Measurements from ENCODE around the gene LRRTM4. TPM values are rescaled to one million over a fixed set of nuclear protein-coding genes. Genes with fewer than 3 reads are reported as not detected.
"Not testable (repeated sequence)": the region's sequence is repeated elsewhere in the genome, so short reads cannot be mapped to it uniquely, and the experiment has no call there.

Gene LRRTM4
- total and polyA plus RNA-seq, 4 experiments from 2014 or later, result not detected

DNA sequence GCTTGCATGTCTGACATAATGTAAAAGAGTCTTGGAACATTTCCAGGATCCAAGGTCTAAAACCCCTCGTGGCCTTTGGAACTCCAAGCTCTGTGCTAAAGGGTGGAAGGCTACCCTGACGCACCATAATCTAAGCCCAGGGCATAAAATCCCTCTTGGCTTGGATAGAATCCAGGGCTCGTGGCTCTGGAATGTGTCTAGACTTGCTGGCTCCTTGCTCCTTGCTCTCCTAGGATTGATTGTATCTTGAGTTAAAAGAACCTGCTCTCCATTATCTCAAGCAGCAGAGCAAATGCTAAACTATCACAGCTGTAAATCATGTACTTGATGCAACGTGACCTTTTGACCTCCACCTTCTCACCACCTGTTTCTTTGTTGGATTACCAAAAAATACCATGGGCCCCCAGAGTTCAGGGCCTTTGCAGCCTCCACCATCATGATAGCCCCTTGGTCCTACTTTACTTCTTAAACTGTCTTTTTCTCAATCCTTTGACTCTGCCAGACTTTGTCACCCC lies 346.9 kb downstream of the LRRTM4 start:
- POLR2A ChIA-PET (ENCODE audit: partially characterized antibody); H3K9me3 ChIP-seq (ENCODE audit: control insufficient read depth in 1 of 2, low read length in 2 of 2): not testable (repeated sequence)

GRCh38 chr2:77169426-77169825 lies 352.8 kb downstream of the LRRTM4 start:
- POLR2A ChIA-PET (ENCODE audit: partially characterized antibody), result no interaction called here
- no peaks in the 10 kb centered on the region for H3K9me3 ChIP-seq (ENCODE audit: control insufficient read depth in 1 of 2, low read length in 2 of 2)
- H3K27ac ChIP-seq (ENCODE audit: low read depth, low read length), result no peak overlapping the region
- H3K27me3 ChIP-seq (ENCODE audit: insufficient read depth, low read length), result no peaks in the 10 kb centered on the region
- H3K4me3 ChIP-seq (ENCODE audit: low read length in 2 of 2), result no peak overlapping the region
- Mint-ChIP-seq H3K4me3 (no peak overlapping the region), H3K4me1 (no peaks in the 10 kb centered on the region), H3K27ac (no peak overlapping the region), H3K27me3 (no peaks in the 10 kb centered on the region), H3K36me3 (no peaks in the 10 kb centered on the region), H3K9me3 (peaks cover 4 to 38% (median 26%) of the 10 kb centered on the region in 8 donors)
- intact Hi-C loops (cut with micrococcal nuclease), result no loop called here
- CTCF ChIA-PET (ENCODE audit: partially characterized antibody), result no interaction called here
- no peak for DNase-seq
- H3K36me3 ChIP-seq (ENCODE audit: insufficient read depth, low read length), result no peaks in the 10 kb centered on the region
- no peaks in the 10 kb centered on the region for H3K4me1 ChIP-seq (ENCODE audit: insufficient read depth, low read length)

More for the DNA sequence above, 346.9 kb downstream of the LRRTM4 start:
- H3K36me3 Mint-ChIP-seq; CTCF ChIA-PET (ENCODE audit: partially characterized antibody); H3K27ac ChIP-seq (ENCODE audit: low read depth, low read length); H3K4me3 ChIP-seq (ENCODE audit: low read length in 2 of 2); H3K27me3 Mint-ChIP-seq; DNase-seq; H3K4me1 Mint-ChIP-seq; H3K4me1 ChIP-seq (ENCODE audit: insufficient read depth, low read length); intact Hi-C loops (cut with micrococcal nuclease); H3K4me3 Mint-ChIP-seq; H3K36me3 ChIP-seq (ENCODE audit: insufficient read depth, low read length); H3K27me3 ChIP-seq (ENCODE audit: insufficient read depth, low read length): not testable (repeated sequence)
- peaks cover 4 to 28% (median 11%) of the 10 kb centered on the region in 8 donors for H3K9me3 Mint-ChIP-seq
- H3K27ac Mint-ChIP-seq, result peak overlapping the region in 1 of 7 donors; percentile 57

GRCh38 chr2:77164021-77164420 lies 358.2 kb downstream of the LRRTM4 start:
- CTCF ChIA-PET (ENCODE audit: partially characterized antibody); H3K27me3 ChIP-seq (ENCODE audit: insufficient read depth, low read length); H3K36me3 Mint-ChIP-seq; H3K4me3 Mint-ChIP-seq; H3K4me1 Mint-ChIP-seq; H3K4me1 ChIP-seq (ENCODE audit: insufficient read depth, low read length); H3K9me3 ChIP-seq (ENCODE audit: control insufficient read depth in 1 of 2, low read length in 2 of 2); H3K27ac Mint-ChIP-seq; H3K4me3 ChIP-seq (ENCODE audit: low read length in 2 of 2); H3K27me3 Mint-ChIP-seq; intact Hi-C loops (cut with micrococcal nuclease); POLR2A ChIA-PET (ENCODE audit: partially characterized antibody); H3K27ac ChIP-seq (ENCODE audit: low read depth, low read length); H3K36me3 ChIP-seq (ENCODE audit: insufficient read depth, low read length); DNase-seq: not testable (repeated sequence)
- H3K9me3 Mint-ChIP-seq, result peaks cover 9 to 53% (median 35%) of the 10 kb centered on the region in 8 donors

GRCh38 chr2:77161009-77161408 lies 361.2 kb downstream of the LRRTM4 start:
- Histone ChIP-seq H3K36me3 (ENCODE audit: insufficient read depth, low read length) (no peaks in the 10 kb centered on the region), H3K27me3 (ENCODE audit: insufficient read depth, low read length) (no peaks in the 10 kb centered on the region), H3K4me3 (ENCODE audit: low read length in 2 of 2) (no peak overlapping the region), H3K4me1 (ENCODE audit: insufficient read depth, low read length) (no peaks in the 10 kb centered on the region), H3K27ac (ENCODE audit: low read depth, low read length) (no peak overlapping the region), H3K9me3 (ENCODE audit: control insufficient read depth in 1 of 2, low read length in 2 of 2) (no peaks in the 10 kb centered on the region)
- intact Hi-C loops (cut with micrococcal nuclease), result no loop called here
- Mint-ChIP-seq H3K27me3 (no peaks in the 10 kb centered on the region), H3K27ac (no peak overlapping the region), H3K36me3 (no peaks in the 10 kb centered on the region), H3K9me3 (peaks cover 5 to 42% (median 29%) of the 10 kb centered on the region in 8 donors), H3K4me3 (no peak overlapping the region), H3K4me1 (no peaks in the 10 kb centered on the region)
- ChIA-PET POLR2A (ENCODE audit: partially characterized antibody) (no interaction called here), CTCF (ENCODE audit: partially characterized antibody) (no interaction called here)
- DNase-seq, result no peak

DNA sequence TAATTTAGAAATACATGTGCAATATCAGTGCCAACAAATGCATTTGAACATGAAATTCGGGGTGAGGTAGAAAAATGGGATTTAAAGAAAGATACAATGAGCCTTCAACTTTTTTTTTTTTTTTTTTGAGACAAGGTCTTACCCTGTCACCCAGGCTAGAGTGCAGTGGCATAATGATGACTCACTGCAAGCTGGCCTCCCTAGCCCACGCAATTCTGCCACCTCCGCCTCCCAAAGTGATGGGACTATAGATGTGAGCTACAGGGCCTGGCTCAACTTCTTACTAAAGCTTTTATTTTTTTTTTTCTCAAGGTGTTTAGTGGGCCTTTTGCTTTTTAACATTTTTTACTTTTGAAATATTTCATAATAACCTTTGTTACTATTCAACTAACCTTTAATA lies 365.6 kb downstream of the LRRTM4 start:
- CTCF ChIA-PET (ENCODE audit: partially characterized antibody), result no interaction called here
- no peak for DNase-seq
- intact Hi-C loops (cut with micrococcal nuclease), result no loop called here
- no peaks in the 10 kb centered on the region for H3K27me3 Mint-ChIP-seq
- no peaks in the 10 kb centered on the region for H3K36me3 ChIP-seq (ENCODE audit: insufficient read depth, low read length)
- no peak overlapping the region for H3K4me3 Mint-ChIP-seq
- H3K9me3 ChIP-seq (ENCODE audit: control insufficient read depth in 1 of 2, low read length in 2 of 2), result peaks cover 0 to 6% of the 10 kb centered on the region in 2 donors
- no peaks in the 10 kb centered on the region for H3K4me1 Mint-ChIP-seq
- H3K36me3 Mint-ChIP-seq, result no peaks in the 10 kb centered on the region
- H3K27me3 ChIP-seq (ENCODE audit: insufficient read depth, low read length), result no peaks in the 10 kb centered on the region
- H3K27ac ChIP-seq (ENCODE audit: low read depth, low read length), result no peak overlapping the region
- no peak overlapping the region for H3K4me3 ChIP-seq (ENCODE audit: low read length in 2 of 2)
- POLR2A ChIA-PET (ENCODE audit: partially characterized antibody), result no interaction called here
- no peak overlapping the region for H3K27ac Mint-ChIP-seq
- no peaks in the 10 kb centered on the region for H3K4me1 ChIP-seq (ENCODE audit: insufficient read depth, low read length)
- peaks cover 0 to 28% (median 16%) of the 10 kb centered on the region in 8 donors for H3K9me3 Mint-ChIP-seq

- intact Hi-C loops (cut with micrococcal nuclease), result no loop called here
- Mint-ChIP-seq H3K36me3 (no peaks in the 10 kb centered on the region), H3K27ac (no peak overlapping the region), H3K4me3 (no peak overlapping the region), H3K9me3 (peaks cover 2 to 24% (median 15%) of the 10 kb centered on the region in 8 donors), H3K4me1 (no peaks in the 10 kb centered on the region), H3K27me3 (no peaks in the 10 kb centered on the region)
- Histone ChIP-seq H3K4me3 (ENCODE audit: low read length in 2 of 2) (no peak overlapping the region), H3K27me3 (ENCODE audit: insufficient read depth, low read length) (no peaks in the 10 kb centered on the region), H3K9me3 (ENCODE audit: control insufficient read depth in 1 of 2, low read length in 2 of 2) (peaks cover 0 to 6% of the 10 kb centered on the region in 2 donors), H3K4me1 (ENCODE audit: insufficient read depth, low read length) (no peaks in the 10 kb centered on the region), H3K27ac (ENCODE audit: low read depth, low read length) (no peak overlapping the region), H3K36me3 (ENCODE audit: insufficient read depth, low read length) (no peaks in the 10 kb centered on the region)
- CTCF ChIA-PET (ENCODE audit: partially characterized antibody), result no interaction called here
- DNase-seq, result no peak
- POLR2A ChIA-PET (ENCODE audit: partially characterized antibody), result no interaction called here
Observed at GRCh38 chr2:77155511-77155910, 366.7 kb downstream of the LRRTM4 start.

DNA sequence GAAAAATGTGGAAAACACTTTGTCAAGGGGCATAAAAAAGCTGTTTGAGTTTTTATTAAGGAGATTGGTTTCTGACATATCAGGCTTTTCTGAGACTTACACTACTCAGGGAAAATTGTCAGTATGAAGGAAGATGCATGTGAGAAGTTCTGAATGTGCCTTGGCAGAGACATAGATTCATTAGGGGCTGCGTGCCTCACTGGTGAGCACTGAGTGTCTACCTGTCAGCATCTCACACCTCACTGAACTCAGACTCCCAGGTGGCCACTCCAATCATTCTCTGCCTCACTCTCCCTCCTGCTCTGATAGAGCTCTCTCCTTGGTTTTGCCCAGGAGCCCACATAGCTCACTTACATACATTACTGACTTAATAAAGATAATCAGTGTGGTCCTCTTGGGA lies 372.6 kb downstream of the LRRTM4 start:
- intact Hi-C loops (cut with micrococcal nuclease), result no loop called here
- Histone ChIP-seq H3K4me3 (ENCODE audit: low read length in 2 of 2) (no peak overlapping the region), H3K27ac (ENCODE audit: low read depth, low read length) (no peak overlapping the region), H3K27me3 (ENCODE audit: insufficient read depth, low read length) (no peaks in the 10 kb centered on the region), H3K36me3 (ENCODE audit: insufficient read depth, low read length) (no peaks in the 10 kb centered on the region), H3K4me1 (ENCODE audit: insufficient read depth, low read length) (no peaks in the 10 kb centered on the region), H3K9me3 (ENCODE audit: control insufficient read depth in 1 of 2, low read length in 2 of 2) (peaks cover 0 to 6% of the 10 kb centered on the region in 2 donors)
- H3K36me3 Mint-ChIP-seq, result no peaks in the 10 kb centered on the region
- POLR2A ChIA-PET (ENCODE audit: partially characterized antibody), result no interaction called here
- H3K27ac Mint-ChIP-seq, result no peak overlapping the region
- peaks cover 2 to 27% (median 12%) of the 10 kb centered on the region in 8 donors for H3K9me3 Mint-ChIP-seq
- CTCF ChIA-PET (ENCODE audit: partially characterized antibody), result no interaction called here
- no peak for DNase-seq
- no peaks in the 10 kb centered on the region for H3K27me3 Mint-ChIP-seq
- no peaks in the 10 kb centered on the region for H3K4me1 Mint-ChIP-seq
- no peak overlapping the region for H3K4me3 Mint-ChIP-seq

DNA sequence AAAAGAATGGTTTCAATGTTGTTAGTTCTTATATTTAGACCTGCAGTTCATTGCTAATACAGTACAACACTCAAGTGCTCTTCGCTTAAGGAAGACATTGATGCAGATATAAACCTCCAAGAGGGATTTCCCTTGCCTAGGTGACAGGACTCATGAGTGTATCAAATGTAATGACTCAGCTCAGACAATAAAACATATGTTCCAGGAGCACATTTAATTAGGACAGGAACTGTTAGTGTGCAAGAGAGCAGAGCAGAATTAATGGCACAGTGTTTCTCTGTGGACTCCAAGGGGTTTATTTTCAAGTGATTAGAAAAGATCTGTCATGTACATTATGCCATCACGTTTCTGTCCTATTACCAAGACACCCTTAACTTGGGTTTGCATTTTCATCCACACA lies 375.0 kb downstream of the LRRTM4 start:
- intact Hi-C loops (cut with micrococcal nuclease), result no loop called here
- Mint-ChIP-seq H3K4me1 (no peaks in the 10 kb centered on the region), H3K4me3 (no peak overlapping the region), H3K27ac (no peak overlapping the region), H3K36me3 (no peaks in the 10 kb centered on the region), H3K27me3 (no peaks in the 10 kb centered on the region), H3K9me3 (peaks cover 2 to 26% (median 8%) of the 10 kb centered on the region in 8 donors)
- ChIA-PET POLR2A (ENCODE audit: partially characterized antibody) (no interaction called here), CTCF (ENCODE audit: partially characterized antibody) (no interaction called here)
- Histone ChIP-seq H3K27ac (ENCODE audit: low read depth, low read length) (no peak overlapping the region), H3K4me1 (ENCODE audit: insufficient read depth, low read length) (no peaks in the 10 kb centered on the region), H3K9me3 (ENCODE audit: control insufficient read depth in 1 of 2, low read length in 2 of 2) (no peaks in the 10 kb centered on the region), H3K4me3 (ENCODE audit: low read length in 2 of 2) (no peak overlapping the region), H3K27me3 (ENCODE audit: insufficient read depth, low read length) (no peaks in the 10 kb centered on the region), H3K36me3 (ENCODE audit: insufficient read depth, low read length) (no peaks in the 10 kb centered on the region)
- DNase-seq, result no peak

All from CD4-positive, alpha-beta memory T cell (primary cell).